CD4-positive, alpha-beta T cell (primary cell): ENCODE measurements around the gene TMEM26. TPM values are rescaled to one million over a fixed set of nuclear protein-coding genes. Genes with fewer than 3 reads are reported as not detected.

Experiments used
- ATAC-seq: fragments of 200-7000 bp; cut with Tn5 transposase; one replicate; pipeline ENCODE4 v1.10.0; 2022; ENCODE audit warnings: mild to moderate bottlenecking; ENCODE audit not compliant: poor library complexity
- CTCF ChIA-PET: fragments of 350-600 bp; sonication (Branson Sonifier 250); formaldehyde crosslinking; loops from one replicate; lab custom pipeline; 2021; ENCODE audit warnings: antibody characterized with exemption, inconsistent platforms; lab: Charles Lee
- POLR2A ChIA-PET: fragments of 350-600 bp; sonication (Branson Sonifier 250); formaldehyde crosslinking; loops from one replicate; lab custom pipeline; 2021; ENCODE audit warnings: antibody characterized with exemption, inconsistent platforms; lab: Charles Lee
- DNase-seq, 14 experiments: peaks; one replicate each; pipeline ENCODE4 v3.0.0-alpha.2; 2013 to 2020; ENCODE audit warnings: mixed read lengths in 2 of 14
- H3K27ac ChIP-seq, 2 donors: one replicate each; pipeline versions ENCODE4 v1.5.1 to v1.7.0; 2013; ENCODE audit warnings: low read length in 2 of 2, low read depth in 1 of 2, mild to moderate bottlenecking in 1 of 2
- H3K27me3 ChIP-seq, 2 experiments: 1 replicate in 1 of 2; 2 replicates in 1 of 2; pipeline versions ENCODE4 v1.6.1 to v1.7.0; 2013; ENCODE audit warnings: low read length in 2 of 2, control low read depth in 1 of 2, mild to moderate bottlenecking in 1 of 2, moderate library complexity in 1 of 2; ENCODE audit not compliant: insufficient read depth in 2 of 2, control insufficient read depth in 1 of 2
- H3K36me3 ChIP-seq: one replicate; pipeline ENCODE4 v1.6.1; 2013; ENCODE audit warnings: low read length, control low read depth; ENCODE audit not compliant: insufficient read depth
- H3K4me1 ChIP-seq: one replicate; pipeline ENCODE4 v1.6.1; 2013; ENCODE audit warnings: low read length, control low read depth; ENCODE audit not compliant: insufficient read depth
- H3K4me3 ChIP-seq: one replicate; pipeline ENCODE4 v1.5.1; 2013; ENCODE audit warnings: mild to moderate bottlenecking, low read length, moderate library complexity
- H3K9me3 ChIP-seq, 2 experiments: 1 replicate in 1 of 2; 2 replicates in 1 of 2; pipeline versions ENCODE4 v1.6.1 to v1.7.0; 2013; ENCODE audit warnings: low read length in 2 of 2, mild to moderate bottlenecking in 2 of 2, control low read depth in 1 of 2, moderate library complexity in 1 of 2; ENCODE audit not compliant: control insufficient read depth in 1 of 2, insufficient read depth in 1 of 2
- H3K27ac Mint-ChIP-seq: one replicate; pipeline ENCODE4 v1.8.0; 2020; ENCODE audit warnings: mixed read lengths
- H3K27me3 Mint-ChIP-seq: one replicate; pipeline ENCODE4 v1.8.0; 2021; ENCODE audit warnings: mixed read lengths
- H3K36me3 Mint-ChIP-seq: one replicate; pipeline ENCODE4 v1.8.0; 2021; ENCODE audit warnings: low read depth, mixed read lengths
- H3K4me1 Mint-ChIP-seq: one replicate; pipeline ENCODE4 v1.8.0; 2021; ENCODE audit warnings: low read depth, mixed read lengths
- H3K4me3 Mint-ChIP-seq: one replicate; pipeline ENCODE4 v1.8.0; 2020; ENCODE audit warnings: mild to moderate bottlenecking, mixed read lengths
- H3K9me3 Mint-ChIP-seq: one replicate; pipeline ENCODE4 v1.8.0; 2020; ENCODE audit warnings: mixed read lengths
- CTCF ChIP-seq: fragments of 200-600 bp; IDR thresholded peaks from one replicate; pipeline ENCODE4 v1.8.0; 2022; ENCODE audit warnings: antibody characterized with exemption, mild to moderate bottlenecking
- intact Hi-C, 2 experiments: fragments of 100-400 bp; cut with DNase I in 1 of 2; cut with micrococcal nuclease in 1 of 2; formaldehyde crosslinking; loops; one replicate each; pipeline versions ENCODE4 v1.15.1 to v1.9.0; 2023 to 2025; cut with DNase I, micrococcal nuclease
- total RNA-seq, 174 experiments: library from RNA in 2 of 174; stranded (reverse) in 2 of 174; gene quantifications; one replicate each; pipeline ENCODE4 v1.2.3 and lab custom pipeline; 2021 to 2026

The TMEM26 gene
- total RNA-seq, 2 experiments from 2014 or later = not detected

DNA sequence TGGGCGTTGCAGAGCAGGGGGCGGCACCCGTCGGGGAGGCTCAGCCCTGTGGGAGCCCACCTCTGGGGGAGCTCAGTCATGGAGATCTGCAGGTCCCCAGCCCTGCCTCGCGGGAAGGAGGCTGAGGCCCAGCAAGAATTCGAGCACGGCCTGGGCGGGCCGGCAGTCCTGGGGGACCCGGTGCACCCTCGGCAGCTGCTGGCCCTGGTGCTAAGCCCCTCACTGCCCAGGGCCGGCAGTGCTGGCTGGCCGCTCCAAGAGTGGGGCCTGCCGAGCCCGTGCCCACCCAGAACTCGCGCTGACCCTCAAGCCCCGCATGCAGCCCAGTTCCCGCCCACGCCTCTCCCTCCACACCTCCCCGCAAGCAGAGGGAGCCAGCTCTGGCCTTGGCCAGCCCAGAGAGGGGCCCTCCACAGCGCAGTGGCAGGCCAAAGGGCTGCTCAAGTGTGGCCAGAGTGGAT is 76.2 kb downstream of the TMEM26 start:
- DNase-seq (peak in 1 of 14 experiments; percentile 5), ATAC-seq (no peak)
- ChIA-PET CTCF (no interaction called here), POLR2A (no interaction called here)
- Histone ChIP-seq H3K27ac (no peak overlapping the region), H3K4me1 (no peaks in the 10 kb centered on the region), H3K36me3 (no peaks in the 10 kb centered on the region), H3K4me3 (no peak overlapping the region), H3K27me3 (peaks cover 0 to 5% of the 10 kb centered on the region in 2 experiments), H3K9me3 (peaks cover 0 to 17% of the 10 kb centered on the region in 2 experiments)
- H3K9me3 Mint-ChIP-seq = peaks cover 2% of the 10 kb centered on the region
- no peaks in the 10 kb centered on the region for H3K36me3 Mint-ChIP-seq
- no peak overlapping the region for H3K4me3 Mint-ChIP-seq
- H3K27ac Mint-ChIP-seq = no peak overlapping the region
- intact Hi-C loops = no loop called here
- no peaks in the 10 kb centered on the region for H3K4me1 Mint-ChIP-seq
- no peaks in the 10 kb centered on the region for H3K27me3 Mint-ChIP-seq
- TF ChIP-seq CTCF = no peak

GRCh38 chr10:61376377-61376776 is 76.8 kb downstream of the TMEM26 start:
- no peak for TF ChIP-seq CTCF
- CTCF ChIA-PET = no interaction called here

GRCh38 chr10:61366365-61366764 is 86.8 kb downstream of the TMEM26 start:
- DNase-seq (no peak), ATAC-seq (no peak)
- no peak overlapping the region for H3K27ac ChIP-seq
- Mint-ChIP-seq H3K4me3 (no peak overlapping the region), H3K27me3 (no peaks in the 10 kb centered on the region), H3K36me3 (no peaks in the 10 kb centered on the region), H3K27ac (no peak overlapping the region), H3K9me3 (no peaks in the 10 kb centered on the region), H3K4me1 (no peaks in the 10 kb centered on the region)
- H3K4me3 ChIP-seq = no peak overlapping the region
- intact Hi-C loops = no loop called here
- no peaks in the 10 kb centered on the region for H3K4me1 ChIP-seq
- ChIA-PET CTCF (no interaction called here), POLR2A (no interaction called here)
- no peaks in the 10 kb centered on the region for H3K9me3 ChIP-seq
- TF ChIP-seq CTCF = no peak
- no peaks in the 10 kb centered on the region for H3K27me3 ChIP-seq
- H3K36me3 ChIP-seq = no peaks in the 10 kb centered on the region

More at GRCh38 chr10:61376377-61376776, 76.8 kb downstream of the TMEM26 start:
- Mint-ChIP-seq H3K9me3 (peaks cover 2% of the 10 kb centered on the region), H3K4me3 (no peak overlapping the region), H3K4me1 (no peaks in the 10 kb centered on the region), H3K36me3 (no peaks in the 10 kb centered on the region), H3K27me3 (no peaks in the 10 kb centered on the region), H3K27ac (no peak overlapping the region)
- intact Hi-C loops = no loop called here
- POLR2A ChIA-PET = no interaction called here
- ATAC-seq = no peak
- peaks cover 0 to 17% of the 10 kb centered on the region in 2 experiments for H3K9me3 ChIP-seq
- peaks cover 0 to 5% of the 10 kb centered on the region in 2 experiments for H3K27me3 ChIP-seq
- H3K27ac ChIP-seq = no peak overlapping the region
- H3K4me1 ChIP-seq = no peaks in the 10 kb centered on the region
- H3K4me3 ChIP-seq = no peak overlapping the region
- H3K36me3 ChIP-seq = no peaks in the 10 kb centered on the region
- no peak for DNase-seq
